HUDEP-2 (cell line): ENCODE measurements around the gene WNT10A.

Experiments
- DNase-seq, 76 experiments: peaks; one replicate each; lab custom pipeline; 2025; ENCODE audit not compliant: unreplicated experiment in 76 of 76; lab: John Stamatoyannopoulos, UW

Gene WNT10A

GRCh38 chr2:218857371-218858137, 23.1 kb upstream of the WNT10A start:
- no peak for DNase-seq

GRCh38 chr2:218858138-218858445, 22.6 kb upstream of the WNT10A start:
- DNase-seq: no peak

GRCh38 chr2:218858671-218859555, 21.7 kb upstream of the WNT10A start:
- DNase-seq: no peak

GRCh38 chr2:218859556-218859987, 21.1 kb upstream of the WNT10A start, which contains the start of gene WNT6:
TSS of gene WNT6 (plus strand) at chr2:218859805. CDS start at chr2:218860038, 233 bp downstream.
- no peak for DNase-seq

- DNase-seq: no peak
Measured at GRCh38 chr2:218859988-218860831, 20.4 kb upstream of the WNT10A start.

GRCh38 chr2:218860950-218861381, 19.7 kb upstream of the WNT10A start:
- peak in 15 of 76 experiments; percentile 5 to 39 (median 20) for DNase-seq

GRCh38 chr2:218861645-218862318, 18.9 kb upstream of the WNT10A start:
- no peak for DNase-seq

GRCh38 chr2:218863021-218863520, 17.6 kb upstream of the WNT10A start:
- DNase-seq: no peak

GRCh38 chr2:218865396-218865795, 15.3 kb upstream of the WNT10A start:
- no peak for DNase-seq

GRCh38 chr2:218865999-218866398, 14.7 kb upstream of the WNT10A start:
- DNase-seq: no peak

- no peak for DNase-seq
Measured at GRCh38 chr2:218867900-218868299, 12.8 kb upstream of the WNT10A start.

- DNase-seq: no peak
Measured at GRCh38 chr2:218869064-218869463, 11.6 kb upstream of the WNT10A start.

- DNase-seq: no peak
Measured at GRCh38 chr2:218870984-218871344, 9.7 kb upstream of the WNT10A start.

GRCh38 chr2:218871345-218872302, 9.0 kb upstream of the WNT10A start:
- no peak for DNase-seq

GRCh38 chr2:218872645-218873358, 7.8 kb upstream of the WNT10A start:
- DNase-seq: no peak

GRCh38 chr2:218873359-218874194, 7.1 kb upstream of the WNT10A start:
- no peak for DNase-seq

GRCh38 chr2:218875692-218876246, 4.9 kb upstream of the WNT10A start:
- DNase-seq: peak in 55 of 76 experiments; percentile 6 to 79 (median 38)
